Adrenal gland (tissue), 12 donors: ENCODE measurements around the gene PREB. TPM values are rescaled to one million over a fixed set of nuclear protein-coding genes. Genes with fewer than 3 reads are reported as not detected.

Experiments
- DNase-seq, 7 donors: peaks; one replicate each; pipeline ENCODE4 v3.0.0-alpha.2; 2019 to 2020
- H3K27ac ChIP-seq, 5 donors: fragments of 200-600 bp; sonication (generic) in 4 of 5; 1 replicate in 3 of 5; 2 replicates in 2 of 5; pipeline versions ENCODE4 v1.5.1 to v1.8.0; 2016 to 2020; ENCODE audit warnings: mild to moderate bottlenecking in 1 of 5
- H3K27me3 ChIP-seq: fragments of 200-600 bp; 2 replicates; pipeline ENCODE4 v1.8.0; 2021
- H3K36me3 ChIP-seq, 2 donors: fragments of 200-600 bp; replicated peaks in 1 of 2; 1 replicate in 1 of 2; 2 replicates in 1 of 2; pipeline versions ENCODE4 v1.5.1 to v1.8.0; 2018 to 2022
- H3K4me1 ChIP-seq, 2 donors: fragments of 200-600 bp; replicated peaks in 1 of 2; 1 replicate in 1 of 2; 2 replicates in 1 of 2; pipeline versions ENCODE4 v1.5.1 to v1.8.0; 2018 to 2021
- H3K4me3 ChIP-seq, 4 donors: fragments of 200-600 bp; sonication (generic) in 3 of 4; one replicate each; pipeline ENCODE4 v1.5.1; 2016 to 2018
- H3K9me3 ChIP-seq, 3 donors: fragments of 200-600 bp; sonication (generic) in 1 of 3; replicated peaks in 1 of 3; 1 replicate in 2 of 3; 2 replicates in 1 of 3; pipeline versions ENCODE4 v1.5.1 to v1.8.0; 2016 to 2021
- CTCF ChIP-seq, 6 experiments: fragments of 450-650 bp in 4 of 6; fragments of 200-600 bp in 2 of 6; sonication (generic) in 1 of 6; IDR thresholded peaks; 1 replicate in 5 of 6; 2 replicates in 1 of 6; pipeline versions ENCODE4 v1.5.1 to v1.8.0; 2016 to 2021; ENCODE audit warnings: antibody characterized with exemption in 6 of 6, mild to moderate bottlenecking in 2 of 6, moderate library complexity in 1 of 6
- POLR2A ChIP-seq, 2 donors: fragments of 450-650 bp; IDR thresholded peaks; one replicate each; pipeline ENCODE4 v1.6.1; 2017; ENCODE audit warnings: antibody characterized with exemption in 2 of 2, mild to moderate bottlenecking in 2 of 2, moderate library complexity in 1 of 2
- WGBS, 4 donors: extraction: QIAGEN DNeasy Blood & Tissue Kit in 2 of 4; methylation state at CpG; one replicate each; pipeline versions ENCODE4 v1.1.5 to v1.1.7; 2013 to 2017; 5-methylcytosine and 5-hydroxymethylcytosine counted together
- intact Hi-C, 2 donors: fragments of 100-400 bp; cut with DNase I; formaldehyde crosslinking; loops; one replicate each; pipeline versions ENCODE4 v1.14.1 to v1.15.0; 2022 to 2023
- polyA plus RNA-seq, 3 donors: library from polyadenylated mRNA; stranded (reverse); fragments of 200-250 nt in 2 of 3; fragments of 350-450 nt in 1 of 3; fragmentation: Illumina TruSeq in 1 of 3; extraction: RNeasy Lipid Tissue Mini Kit (QIAGEN cat#74804) in 1 of 3; gene quantifications; one replicate each; pipeline ENCODE4 v1.2.3, GENCODE V29; 2013 to 2014
- total RNA-seq, 9 donors: library from RNA; depleted of rRNA in 4 of 9; stranded (reverse); fragments of >200 nt in 4 of 9; fragments of 120-200 nt in 1 of 9; fragmentation: NEBNext Ultra II Directional in 1 of 9; extraction: Animal tissue kit (Norgen Biotek cat#: 25700) in 1 of 9; gene quantifications; one replicate each; pipeline versions ENCODE4 v1.1.0 to v1.2.4, GENCODE V29; 2013 to 2023
- donor health status: healthy with polysubstance abuse.
- donor health status: Bipolar disorder and iron deficiency.
- donor health status: DM: yes; HTN: yes; CAD: no.
- donor health status: DM: no; HTN: no; CAD: no.
- donor health status: DM: no; HTN: no; CAD: no.
- donor health status: DM: yes; HTN: yes; CAD: no.

PREB gene
- total and polyA plus RNA-seq, 12 donors: 44.1 to 91.5 (median 66.2) TPM

GRCh38 chr2:27085062-27085672 lies 49.3 kb downstream of the PREB start:
- Histone ChIP-seq H3K36me3 (peaks cover 0 to 6% of the 10 kb centered on the region in 2 donors), H3K9me3 (no peaks in the 10 kb centered on the region), H3K4me1 (peaks cover 19 to 36% of the 10 kb centered on the region in 2 donors), H3K27ac (peak overlapping the region in 3 of 5 donors; percentile 88 to 94 (median 92)), H3K4me3 (peak overlapping the region in 2 of 4 donors; percentile 39 to 62), H3K27me3 (no peaks in the 10 kb centered on the region)
- no peak for DNase-seq
- 45 to 59% (median 53%) methylated on average over 7 to 10 of the region's 10 CpGs for WGBS, 4 donors
- intact Hi-C loops: loop anchor here (10.0 kb wide), 2 partner anchors 50 to 120 kb away; partner anchors contain the start of gene TMEM214 (in 1 of the 2)
- TF ChIP-seq CTCF (IDR thresholded peaks at IDR 0.05): peak in 2 of 6 experiments; percentile 19 to 41
- TF ChIP-seq POLR2A (IDR thresholded peaks at IDR 0.05): no peak

- Histone ChIP-seq H3K27me3 (no peaks in the 10 kb centered on the region), H3K4me3 (no peak overlapping the region), H3K9me3 (no peaks in the 10 kb centered on the region), H3K36me3 (peaks cover 0 to 6% of the 10 kb centered on the region in 2 donors), H3K4me1 (peaks cover 19 to 36% of the 10 kb centered on the region in 2 donors), H3K27ac (no peak overlapping the region)
- no peak for DNase-seq
- no peak for TF ChIP-seq CTCF (IDR thresholded peaks at IDR 0.05)
- intact Hi-C loops: loop anchor here (5.0 to 10.0 kb wide), 4 partner anchors 50 to 120 kb away; partner anchors contain the start of gene TMEM214 (in 2 of the 2)
- WGBS, 4 donors: 80 to 98% (median 84%) methylated on average over 5 to 6 of the region's 6 CpGs
Observed at GRCh38 chr2:27084297-27085061, 50.0 kb downstream of the PREB start.

DNA sequence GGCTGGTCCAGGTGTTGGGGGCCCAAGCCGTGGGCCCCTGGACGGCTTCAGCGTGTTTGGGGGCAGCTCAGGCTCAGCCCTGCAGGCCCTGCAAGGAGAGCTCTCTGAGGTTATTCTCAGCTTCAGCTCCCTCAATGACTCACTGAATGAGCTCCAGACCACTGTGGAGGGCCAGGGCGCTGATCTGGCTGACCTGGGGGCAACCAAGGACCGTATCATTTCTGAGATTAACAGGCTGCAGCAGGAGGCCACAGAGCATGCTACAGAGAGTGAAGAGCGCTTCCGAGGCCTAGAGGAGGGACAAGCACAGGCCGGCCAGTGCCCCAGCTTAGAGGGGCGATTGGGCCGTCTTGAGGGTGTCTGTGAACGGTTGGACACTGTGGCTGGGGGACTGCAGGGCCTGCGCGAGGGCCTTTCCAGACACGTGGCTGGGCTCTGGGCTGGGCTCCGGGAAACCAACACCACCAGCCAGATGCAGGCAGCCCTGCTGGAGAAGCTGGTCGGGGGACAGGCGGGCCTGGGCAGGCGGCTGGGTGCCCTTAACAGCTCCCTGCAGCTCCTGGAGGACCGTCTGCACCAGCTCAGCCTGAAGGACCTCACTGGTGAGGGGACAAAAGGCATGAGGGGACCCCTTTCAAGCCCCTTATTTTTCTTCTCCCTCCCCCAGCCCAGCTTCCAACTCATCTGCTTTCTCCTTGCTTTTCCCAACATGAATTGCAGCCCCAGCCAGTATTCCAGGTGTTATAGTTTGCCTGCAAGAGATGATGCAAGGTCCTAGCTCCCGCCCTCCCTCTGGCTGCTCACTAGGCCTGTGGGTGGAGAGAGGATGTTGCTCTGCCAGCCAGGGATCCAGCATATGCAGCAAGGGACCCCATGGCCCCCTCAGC lies 50.8 kb downstream of the PREB start:
- TF ChIP-seq CTCF (IDR thresholded peaks at IDR 0.05) (no peak), POLR2A (IDR thresholded peaks at IDR 0.05) (no peak)
- H3K36me3 ChIP-seq: peaks cover 0 to 6% of the 10 kb centered on the region in 2 donors
- H3K27me3 ChIP-seq: no peaks in the 10 kb centered on the region
- H3K4me1 ChIP-seq: peaks cover 19 to 36% of the 10 kb centered on the region in 2 donors
- no peak overlapping the region for H3K4me3 ChIP-seq
- H3K27ac ChIP-seq: no peak overlapping the region
- WGBS, 4 donors: 81 to 86% (median 84%) methylated on average over 14 to 20 of the region's 20 CpGs
- intact Hi-C loops: loop anchor here (5.0 to 10.0 kb wide), 4 partner anchors 49 to 119 kb away; partner anchors contain the start of gene TMEM214 (in 2 of the 2)
- H3K9me3 ChIP-seq: no peaks in the 10 kb centered on the region
- no peak for DNase-seq
